HepG2 (cell line): ENCODE data around the gene GALNT18. TPM values are rescaled to one million over a fixed set of nuclear protein-coding genes. Genes with fewer than 3 reads are reported as not detected.

ENCODE experiments used
- ATAC-seq: fragments of 200-7000 bp; cut with Tn5 transposase; 3 replicates; pipeline ENCODE4 v1.9.1; 2020; ENCODE audit warnings: mild to moderate bottlenecking, moderate library complexity
- BruUV-seq: library from RNA; stranded (reverse); fragments of 400-500 nt; replicated peaks from 2 replicates; lab custom pipeline; 2021; lab: Mats Ljungman, UMichigan
- CTCF ChIA-PET: fragments of 300-600 bp; formaldehyde crosslinking; extraction: SDS; loops from one replicate; lab custom pipeline; 2021; ENCODE audit warnings: low total read pairs, inconsistent platforms, low intra/inter-chr PET ratio; lab: Yijun Ruan, JAX
- POLR2A ChIA-PET: fragments of 350-600 bp; sonication (Branson Sonifier 250); formaldehyde crosslinking; loops from one replicate; lab custom pipeline; 2020; ENCODE audit warnings: antibody characterized with exemption, inconsistent platforms; lab: Yijun Ruan, JAX
- DNase-seq: peaks from one replicate; pipeline ENCODE4 v3.0.0-alpha.2; 2015; ENCODE audit warnings: low spot score
- FAIRE-seq: peaks from 3 replicates; lab custom pipeline; 2011; peaks lifted over from hg19 to GRCh38; lab: Jason Lieb, UNC
- H2AFZ ChIP-seq: one replicate; pipeline ENCODE4 v1.6.1; 2011; ENCODE audit warnings: low read length, inconsistent platforms
- H3K27ac ChIP-seq: fragments of 300-600 bp; 3 replicates; pipeline ENCODE4 v1.8.0; 2011; ENCODE audit warnings: mixed run types, mild to moderate bottlenecking, mixed read lengths, low read length, inconsistent platforms; ENCODE audit not compliant: insufficient read depth; ENCODE audit errors: extremely low read length
- H3K27me3 ChIP-seq, 2 experiments: fragments of 200-600 bp in 1 of 2; 2 replicates in 1 of 2; 3 replicates in 1 of 2; pipeline versions ENCODE4 v1.6.0 to v1.8.0; 2011; ENCODE audit warnings: low read length in 2 of 2, mild to moderate bottlenecking in 2 of 2, moderate library complexity in 2 of 2, inconsistent platforms in 1 of 2; ENCODE audit not compliant: insufficient read depth in 2 of 2, control insufficient read depth in 1 of 2
- H3K36me3 ChIP-seq, 2 experiments: fragments of 200-600 bp in 1 of 2; replicated peaks in 1 of 2; 2 replicates in 1 of 2; 3 replicates in 1 of 2; pipeline versions ENCODE4 v1.5.1 to v1.8.0; 2011; ENCODE audit warnings: low read length in 2 of 2, inconsistent platforms in 1 of 2; ENCODE audit not compliant: insufficient read depth in 2 of 2, control insufficient read depth in 1 of 2
- H3K4me1 ChIP-seq: 2 replicates; pipeline ENCODE4 v1.5.1; 2012; ENCODE audit warnings: low read length, inconsistent platforms; ENCODE audit not compliant: insufficient read depth
- H3K4me2 ChIP-seq: 2 replicates; pipeline ENCODE4 v1.6.0; 2011; ENCODE audit warnings: low read depth, low read length, inconsistent platforms
- H3K4me3 ChIP-seq, 3 experiments: fragments of 200-600 bp in 1 of 3; sonication (generic), shearing (Covaris generic) in 1 of 3; replicated peaks in 1 of 3; 2 replicates each; pipeline ENCODE4 v1.5.1; 2011 to 2016; ENCODE audit warnings: low read length in 3 of 3, inconsistent platforms in 2 of 3, low read depth in 2 of 3, mild to moderate bottlenecking in 2 of 3, control low read depth in 1 of 3, mixed read lengths in 1 of 3; ENCODE audit not compliant: insufficient read depth in 1 of 3
- H3K79me2 ChIP-seq: one replicate; pipeline ENCODE4 v1.6.1; 2011; ENCODE audit warnings: low read length, inconsistent platforms; ENCODE audit not compliant: insufficient read depth
- H3K9ac ChIP-seq: 2 replicates; pipeline ENCODE4 v1.6.0; 2011; ENCODE audit warnings: mild to moderate bottlenecking, low read depth, low read length, inconsistent platforms; ENCODE audit not compliant: insufficient read depth
- H3K9me3 ChIP-seq: 2 replicates; pipeline ENCODE4 v1.5.1; 2012; ENCODE audit warnings: mild to moderate bottlenecking, low read length
- H4K20me1 ChIP-seq: 2 replicates; pipeline ENCODE4 v1.6.0; 2011; ENCODE audit warnings: inconsistent platforms, mild to moderate bottlenecking, low read length, moderate library complexity; ENCODE audit not compliant: insufficient read depth
- FOXJ3 ChIP-seq: sonication (generic); formaldehyde crosslinking; IDR thresholded peaks from 2 replicates; pipeline ENCODE4 v1.4.0; 2020; ENCODE audit warnings: missing genetic modification reagents, mild to moderate bottlenecking, borderline replicate concordance
- HOXA5 ChIP-seq: sonication (generic); formaldehyde crosslinking; IDR thresholded peaks from 2 replicates; pipeline ENCODE4 v1.4.0; 2020; ENCODE audit warnings: missing genetic modification reagents
- NFKB2 ChIP-seq: sonication (generic); formaldehyde crosslinking; IDR thresholded peaks from 2 replicates; pipeline ENCODE4 v1.4.0; 2020; ENCODE audit warnings: missing genetic modification reagents, borderline replicate concordance
- ONECUT2 ChIP-seq: sonication (generic); formaldehyde crosslinking; IDR thresholded peaks from 2 replicates; pipeline ENCODE4 v1.4.0; 2020; ENCODE audit warnings: missing genetic modification reagents
- PBX2 ChIP-seq: IDR thresholded peaks from 2 replicates; pipeline ENCODE4 v1.6.1; 2016; ENCODE audit warnings: control low read depth
- ZNF274 ChIP-seq: sonication (generic); formaldehyde crosslinking; IDR thresholded peaks from 2 replicates; pipeline ENCODE4 v1.5.1; 2020; ENCODE audit warnings: mild to moderate bottlenecking, missing genetic modification reagents
- ZNF317 ChIP-seq: sonication (generic); formaldehyde crosslinking; IDR thresholded peaks from 2 replicates; pipeline ENCODE4 v1.5.0; 2020; ENCODE audit warnings: mild to moderate bottlenecking, missing genetic modification reagents
- ZNF382 ChIP-seq: sonication (generic); formaldehyde crosslinking; IDR thresholded peaks from 2 replicates; pipeline ENCODE4 v1.5.0; 2020; ENCODE audit warnings: missing genetic modification reagents, mild to moderate bottlenecking, borderline replicate concordance
- ZNF407 ChIP-seq: sonication (generic); formaldehyde crosslinking; IDR thresholded peaks from one replicate; pipeline ENCODE4 v1.5.1; 2020; ENCODE audit warnings: mild to moderate bottlenecking, missing genetic modification reagents; ENCODE audit errors: not compliant biosample characterization
- ZNF484 ChIP-seq: sonication (generic); formaldehyde crosslinking; IDR thresholded peaks from 2 replicates; pipeline ENCODE4 v1.5.1; 2020; ENCODE audit warnings: mild to moderate bottlenecking, low read depth, missing genetic modification reagents, borderline replicate concordance
- ZNF652 ChIP-seq: IDR thresholded peaks from 2 replicates; pipeline ENCODE4 v1.6.1; 2016; ENCODE audit warnings: low read depth, borderline replicate concordance
- WGBS: methylation state at CpG from one replicate; pipeline ENCODE4 v1.1.6; 2017; ENCODE audit warnings: low lambda C conversion rate; 5-methylcytosine and 5-hydroxymethylcytosine counted together
- in situ Hi-C: cut with HindIII; loops from 2 replicates; pipeline ENCODE4 v1.10.0; 2017; ENCODE audit warnings: low pct_unique_long_range_greater_than_20kb; ENCODE audit not compliant: extremely low pct_ligation_motif_present
- intact Hi-C: fragments of 100-400 bp; cut with micrococcal nuclease; formaldehyde crosslinking; loops from one replicate; pipeline ENCODE4 v1.10.0; 2022; ENCODE audit not compliant: unreplicated experiment
- polyA plus RNA-seq, 8 experiments: library from polyadenylated mRNA; depleted of rRNA in 3 of 8; stranded (reverse) in 7 of 8; unstranded in 1 of 8; fragments of >200 nt; fragmentation: Illumina TruSeq in 4 of 8; extraction: Trizol in 4 of 8; gene quantifications; 2 replicates each; pipeline versions ENCODE4 v1.2.1 to v1.2.3, GENCODE V29; 2011 to 2016; ENCODE audit warnings: low read depth in 4 of 8, missing spikeins in 1 of 8, mixed read lengths in 1 of 8; ENCODE audit not compliant: insufficient read depth in 1 of 8
- total RNA-seq, 5 experiments: library from RNA; depleted of rRNA; stranded (reverse); fragments of >200 nt; fragmentation: Illumina TruSeq; extraction: Trizol; gene quantifications; 2 replicates each; pipeline ENCODE4 v1.2.3, GENCODE V29; 2016; ENCODE audit warnings: low read depth in 1 of 5
- TF ChIP-seq, protein P1 (sequence below): sonication (generic); formaldehyde crosslinking; IDR thresholded peaks from 2 replicates; pipeline ENCODE4 v1.9.0; 2021; ENCODE audit warnings: missing genetic modification reagents, mild to moderate bottlenecking, borderline replicate concordance

The GALNT18 gene
- total and polyA plus RNA-seq, 2 of the 13 experiments (the other 11 are each of a cell fraction or from before 2014, with no cell fraction given) = 0.11 TPM; not detected in 1

DNA sequence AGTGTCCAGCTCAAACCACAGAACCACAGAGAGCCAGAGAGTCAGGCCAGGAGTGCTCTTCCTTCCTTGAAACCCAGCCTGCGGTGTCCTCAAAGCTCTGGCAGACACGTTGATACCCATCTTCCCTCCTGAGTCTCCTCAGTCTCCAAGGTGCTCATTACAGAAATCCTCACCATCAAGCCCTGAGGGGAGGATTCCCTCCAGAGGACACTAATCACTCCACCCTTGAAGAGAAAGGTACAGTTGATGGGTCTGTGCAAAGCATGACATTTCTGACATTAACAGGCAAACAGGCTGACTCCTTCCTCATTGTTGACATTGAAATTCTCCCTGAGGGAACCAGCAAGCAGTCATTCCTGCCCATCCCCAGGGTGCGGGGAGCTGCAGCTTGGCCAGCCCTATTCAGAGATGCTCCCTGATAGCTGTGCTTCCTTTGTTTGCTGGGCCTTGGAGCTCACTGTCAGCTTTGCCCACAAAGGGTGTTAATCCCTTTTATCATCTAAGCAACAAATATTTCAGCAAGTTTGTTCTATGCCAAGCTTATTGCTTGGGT, 167.1 kb downstream of the GALNT18 start (continued):
- TF ChIP-seq ZNF407 (CRISPR knock-in tag) = no peak
- TF ChIP-seq ZNF484 = no peak
- TF ChIP-seq ZNF317 (CRISPR knock-in tag) = no peak
- TF ChIP-seq, all 625 proteins: peak for 0

GRCh38 chr11:11451501-11452005, 170.3 kb downstream of the GALNT18 start:
- peak; percentile 94 for ATAC-seq
- WGBS = 0% methylated on average over 4 of the region's 4 CpGs
- intact Hi-C loops = no loop called here
- no peak overlapping the region for H3K9ac ChIP-seq
- in situ Hi-C loops = no loop called here
- no peak overlapping the region for H3K27ac ChIP-seq
- H4K20me1 ChIP-seq = no peaks in the 10 kb centered on the region
- no peak overlapping the region for H2AFZ ChIP-seq
- no peaks in the 10 kb centered on the region for H3K9me3 ChIP-seq
- H3K79me2 ChIP-seq = no peaks in the 10 kb centered on the region
- 0 out of 5 replicates have a peak, but pooled peaks cover 0 to 3% of the 10 kb centered on the region in 2 experiments for H3K27me3 ChIP-seq
- ChIA-PET POLR2A (no interaction called here), CTCF (no interaction called here)
- BruUV-seq = no TSS peak
- peak; percentile 85 for FAIRE-seq
- H3K4me3 ChIP-seq = no peak overlapping the region
- DNase-seq = peak; percentile 82
- peak overlapping the region; percentile 21; the same call in 1 of the 2 replicates for H3K4me2 ChIP-seq
- H3K36me3 ChIP-seq = no peaks in the 10 kb centered on the region
- H3K4me1 ChIP-seq = peaks cover 25% of the 10 kb centered on the region
- TF ChIP-seq PBX2 (CRISPR knock-in tag) (no peak), FOXJ3 (CRISPR knock-in tag) (no peak), NFKB2 (CRISPR knock-in tag) (no peak), ZNF274 (CRISPR knock-in tag) (no peak), ONECUT2 (CRISPR knock-in tag) (peak; percentile 89), ZNF652 (peak; percentile 38; the same call in 1 of the 2 replicates), HOXA5 (no peak), ZNF382 (CRISPR knock-in tag) (no peak)
- TF ChIP-seq, protein P1, sequence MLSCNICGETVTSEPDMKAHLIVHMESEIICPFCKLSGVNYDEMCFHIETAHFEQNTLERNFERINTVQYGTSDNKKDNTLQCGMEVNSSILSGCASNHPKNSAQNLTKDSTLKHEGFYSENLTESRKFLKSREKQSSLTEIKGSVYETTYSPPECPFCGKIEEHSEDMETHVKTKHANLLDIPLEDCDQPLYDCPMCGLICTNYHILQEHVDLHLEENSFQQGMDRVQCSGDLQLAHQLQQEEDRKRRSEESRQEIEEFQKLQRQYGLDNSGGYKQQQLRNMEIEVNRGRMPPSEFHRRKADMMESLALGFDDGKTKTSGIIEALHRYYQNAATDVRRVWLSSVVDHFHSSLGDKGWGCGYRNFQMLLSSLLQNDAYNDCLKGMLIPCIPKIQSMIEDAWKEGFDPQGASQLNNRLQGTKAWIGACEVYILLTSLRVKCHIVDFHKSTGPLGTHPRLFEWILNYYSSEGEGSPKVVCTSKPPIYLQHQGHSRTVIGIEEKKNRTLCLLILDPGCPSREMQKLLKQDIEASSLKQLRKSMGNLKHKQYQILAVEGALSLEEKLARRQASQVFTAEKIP (CRISPR knock-in tag) = no peak
